Suprapubic skin (tissue), 4 donors: ENCODE measurements around the gene CCDC148.

Experiments used
- POLR2A ChIP-seq, 2 donors: fragments of 450-650 bp; IDR thresholded peaks; one replicate each; pipeline ENCODE4 v1.6.1; 2017; ENCODE audit warnings: antibody characterized with exemption in 2 of 2, mild to moderate bottlenecking in 2 of 2, moderate library complexity in 2 of 2
- POLR2AphosphoS5 ChIP-seq, 3 donors: sonication (generic); formaldehyde crosslinking; IDR thresholded peaks; one replicate each; pipeline ENCODE4 v1.6.1; 2017; ENCODE audit warnings: antibody characterized with exemption in 3 of 3
- TF ChIP-seq, protein P1 (sequence below), 2 donors: fragments of 200-600 bp in 1 of 2; fragments of 450-650 bp in 1 of 2; sonication (generic) in 1 of 2; IDR thresholded peaks; one replicate each; pipeline ENCODE4 v1.5.1; 2016 to 2019; ENCODE audit warnings: antibody characterized with exemption in 2 of 2, mild to moderate bottlenecking in 1 of 2, moderate library complexity in 1 of 2

GRCh38 chr2:158255257-158255656, 201.3 kb downstream of the CCDC148 start:
- TF ChIP-seq, protein P1, sequence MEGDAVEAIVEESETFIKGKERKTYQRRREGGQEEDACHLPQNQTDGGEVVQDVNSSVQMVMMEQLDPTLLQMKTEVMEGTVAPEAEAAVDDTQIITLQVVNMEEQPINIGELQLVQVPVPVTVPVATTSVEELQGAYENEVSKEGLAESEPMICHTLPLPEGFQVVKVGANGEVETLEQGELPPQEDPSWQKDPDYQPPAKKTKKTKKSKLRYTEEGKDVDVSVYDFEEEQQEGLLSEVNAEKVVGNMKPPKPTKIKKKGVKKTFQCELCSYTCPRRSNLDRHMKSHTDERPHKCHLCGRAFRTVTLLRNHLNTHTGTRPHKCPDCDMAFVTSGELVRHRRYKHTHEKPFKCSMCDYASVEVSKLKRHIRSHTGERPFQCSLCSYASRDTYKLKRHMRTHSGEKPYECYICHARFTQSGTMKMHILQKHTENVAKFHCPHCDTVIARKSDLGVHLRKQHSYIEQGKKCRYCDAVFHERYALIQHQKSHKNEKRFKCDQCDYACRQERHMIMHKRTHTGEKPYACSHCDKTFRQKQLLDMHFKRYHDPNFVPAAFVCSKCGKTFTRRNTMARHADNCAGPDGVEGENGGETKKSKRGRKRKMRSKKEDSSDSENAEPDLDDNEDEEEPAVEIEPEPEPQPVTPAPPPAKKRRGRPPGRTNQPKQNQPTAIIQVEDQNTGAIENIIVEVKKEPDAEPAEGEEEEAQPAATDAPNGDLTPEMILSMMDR (IDR thresholded peaks at IDR 0.05), result no peak
- TF ChIP-seq POLR2AphosphoS5 (IDR thresholded peaks at IDR 0.05) (no peak), POLR2A (IDR thresholded peaks at IDR 0.05) (no peak)
